ENCODE data around the gene GPC6.

Gene GPC6

GRCh38 chr13:94168783-94169453, 942.3 kb downstream of the GPC6 start:
- no peaks in the 10 kb centered on the region for H4K20me1 ChIP-seq (ENCODE audit: insufficient read depth, low read length)
- no peaks in the 10 kb centered on the region for H3K79me2 ChIP-seq (ENCODE audit: low read length)
- H3K27me3 ChIP-seq (ENCODE audit: low read depth, low read length), result no peaks in the 10 kb centered on the region
- no peaks in the 10 kb centered on the region for H3K9me3 ChIP-seq (ENCODE audit: insufficient read depth, low read length)
- H3K4me2 ChIP-seq (ENCODE audit: low read length), result no peak overlapping the region
- H3K4me1 ChIP-seq (ENCODE audit: low read length), result peaks cover 10% of the 10 kb centered on the region
- no peak overlapping the region for H2AFZ ChIP-seq (ENCODE audit: low read depth, low read length)
- H3K27ac ChIP-seq (ENCODE audit: low read length), result no peak overlapping the region
- no peak overlapping the region for H3K4me3 ChIP-seq (ENCODE audit: low read length)
- TF ChIP-seq CTCF (IDR thresholded peaks at IDR 0.05; ENCODE audit: low read depth, low read length) (no peak), EZH2phosphoT487 (IDR thresholded peaks at IDR 0.05; ENCODE audit: low read depth) (no peak)
- no peaks in the 10 kb centered on the region for H3K36me3 ChIP-seq (replicated peaks; ENCODE audit: low read depth, low read length)
- H3K9ac ChIP-seq (ENCODE audit: low read length), result no peak overlapping the region

- H4K20me1 ChIP-seq (ENCODE audit: insufficient read depth, low read length), result no peaks in the 10 kb centered on the region
- H3K36me3 ChIP-seq (replicated peaks; ENCODE audit: low read depth, low read length), result no peaks in the 10 kb centered on the region
- peaks cover 10% of the 10 kb centered on the region for H3K4me1 ChIP-seq (ENCODE audit: low read length)
- H3K4me3 ChIP-seq (ENCODE audit: low read length), result no peak overlapping the region
- TF ChIP-seq CTCF (IDR thresholded peaks at IDR 0.05; ENCODE audit: low read depth, low read length), result no peak
- TF ChIP-seq EZH2phosphoT487 (IDR thresholded peaks at IDR 0.05; ENCODE audit: low read depth), result no peak
- H3K27ac ChIP-seq (ENCODE audit: low read length), result no peak overlapping the region
- no peaks in the 10 kb centered on the region for H3K27me3 ChIP-seq (ENCODE audit: low read depth, low read length)
- H3K9me3 ChIP-seq (ENCODE audit: insufficient read depth, low read length), result no peaks in the 10 kb centered on the region
- no peak overlapping the region for H3K9ac ChIP-seq (ENCODE audit: low read length)
- H3K4me2 ChIP-seq (ENCODE audit: low read length), result no peak overlapping the region
- H2AFZ ChIP-seq (ENCODE audit: low read depth, low read length), result no peak overlapping the region
- H3K79me2 ChIP-seq (ENCODE audit: low read length), result no peaks in the 10 kb centered on the region
Observed at GRCh38 chr13:94169454-94170144, 943.0 kb downstream of the GPC6 start.

- H3K27me3 ChIP-seq (ENCODE audit: low read depth, low read length), result no peaks in the 10 kb centered on the region
- H2AFZ ChIP-seq (ENCODE audit: low read depth, low read length), result no peak overlapping the region
- H3K4me3 ChIP-seq (ENCODE audit: low read length), result no peak overlapping the region
- H3K79me2 ChIP-seq (ENCODE audit: low read length), result no peaks in the 10 kb centered on the region
- H3K4me2 ChIP-seq (ENCODE audit: low read length), result no peak overlapping the region
- H4K20me1 ChIP-seq (ENCODE audit: insufficient read depth, low read length), result no peaks in the 10 kb centered on the region
- peaks cover 10% of the 10 kb centered on the region for H3K4me1 ChIP-seq (ENCODE audit: low read length)
- H3K27ac ChIP-seq (ENCODE audit: low read length), result no peak overlapping the region
- H3K36me3 ChIP-seq (replicated peaks; ENCODE audit: low read depth, low read length), result no peaks in the 10 kb centered on the region
- no peaks in the 10 kb centered on the region for H3K9me3 ChIP-seq (ENCODE audit: insufficient read depth, low read length)
- H3K9ac ChIP-seq (ENCODE audit: low read length), result no peak overlapping the region
- TF ChIP-seq CTCF (IDR thresholded peaks at IDR 0.05; ENCODE audit: low read depth, low read length) (no peak), EZH2phosphoT487 (IDR thresholded peaks at IDR 0.05; ENCODE audit: low read depth) (no peak)
Observed at GRCh38 chr13:94170145-94170571, 943.6 kb downstream of the GPC6 start.

- no peak overlapping the region for H3K27ac ChIP-seq (ENCODE audit: low read length)
- peaks cover 10% of the 10 kb centered on the region for H3K4me1 ChIP-seq (ENCODE audit: low read length)
- H3K36me3 ChIP-seq (replicated peaks; ENCODE audit: low read depth, low read length), result no peaks in the 10 kb centered on the region
- H3K9ac ChIP-seq (ENCODE audit: low read length), result no peak overlapping the region
- H2AFZ ChIP-seq (ENCODE audit: low read depth, low read length), result no peak overlapping the region
- H3K9me3 ChIP-seq (ENCODE audit: insufficient read depth, low read length), result no peaks in the 10 kb centered on the region
- no peaks in the 10 kb centered on the region for H3K27me3 ChIP-seq (ENCODE audit: low read depth, low read length)
- no peak overlapping the region for H3K4me2 ChIP-seq (ENCODE audit: low read length)
- no peaks in the 10 kb centered on the region for H3K79me2 ChIP-seq (ENCODE audit: low read length)
- no peak overlapping the region for H3K4me3 ChIP-seq (ENCODE audit: low read length)
- TF ChIP-seq CTCF (IDR thresholded peaks at IDR 0.05; ENCODE audit: low read depth, low read length) (no peak), EZH2phosphoT487 (IDR thresholded peaks at IDR 0.05; ENCODE audit: low read depth) (no peak)
- no peaks in the 10 kb centered on the region for H4K20me1 ChIP-seq (ENCODE audit: insufficient read depth, low read length)
Observed at GRCh38 chr13:94172416-94172815, 945.8 kb downstream of the GPC6 start.
